NCI-H2227 (cell line): ENCODE results near the gene APBB1IP.

Experiments used
- DNase-seq: peaks from one replicate; lab custom pipeline; 2025; ENCODE audit not compliant: unreplicated experiment; lab: John Stamatoyannopoulos, UW

Gene APBB1IP

DNA sequence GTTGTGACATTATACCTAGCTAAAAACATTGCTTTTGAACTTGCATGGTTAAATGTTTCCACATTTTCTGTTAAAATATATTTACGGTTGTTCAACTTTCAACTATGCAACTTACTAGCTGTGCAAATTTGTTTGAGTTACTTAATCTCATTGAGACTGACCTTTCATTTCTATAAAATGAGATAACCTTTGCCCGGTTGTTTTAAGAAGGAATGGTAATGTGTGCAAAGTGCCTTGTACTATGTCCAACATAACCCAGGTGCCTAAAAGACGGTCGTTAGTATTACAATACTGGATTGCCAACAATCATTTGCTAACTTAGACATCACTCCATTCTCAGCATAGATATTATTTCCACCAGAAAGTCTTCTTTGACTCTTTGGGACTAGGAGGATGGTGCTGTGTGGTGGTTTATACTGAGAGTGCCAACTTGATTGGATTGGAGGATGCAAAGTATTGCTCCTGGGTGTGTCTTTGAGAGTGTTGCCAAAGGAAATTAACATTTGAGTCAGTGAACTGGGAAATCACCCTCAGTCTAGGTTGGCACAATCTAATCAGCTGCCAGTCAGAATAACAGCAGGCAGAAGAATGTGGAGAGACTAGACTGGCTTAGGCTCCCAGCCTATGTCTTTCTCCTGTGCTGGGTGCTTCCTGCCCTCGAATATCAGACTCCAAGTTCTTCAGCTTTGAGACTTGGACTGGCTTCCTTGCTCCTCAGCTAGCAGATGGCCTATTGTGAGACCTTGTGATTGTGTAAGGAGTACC lies 174.2 kb downstream of the APBB1IP start:
- DNase-seq = no peak
